ENCODE data around the gene PRRC2B.
"Not testable (repeated sequence)": the region's sequence is repeated elsewhere in the genome, so short reads cannot be mapped to it uniquely, and the experiment has no call there.

The PRRC2B gene

GRCh38 chr9:131434673-131435072 is 40.8 kb downstream of the PRRC2B start:
- DNase-seq (ENCODE audit: low read depth in 2 of 2), result no peak

GRCh38 chr9:131436376-131436775 is 42.5 kb downstream of the PRRC2B start:
- no peak for DNase-seq (ENCODE audit: low read depth in 2 of 2)

DNA sequence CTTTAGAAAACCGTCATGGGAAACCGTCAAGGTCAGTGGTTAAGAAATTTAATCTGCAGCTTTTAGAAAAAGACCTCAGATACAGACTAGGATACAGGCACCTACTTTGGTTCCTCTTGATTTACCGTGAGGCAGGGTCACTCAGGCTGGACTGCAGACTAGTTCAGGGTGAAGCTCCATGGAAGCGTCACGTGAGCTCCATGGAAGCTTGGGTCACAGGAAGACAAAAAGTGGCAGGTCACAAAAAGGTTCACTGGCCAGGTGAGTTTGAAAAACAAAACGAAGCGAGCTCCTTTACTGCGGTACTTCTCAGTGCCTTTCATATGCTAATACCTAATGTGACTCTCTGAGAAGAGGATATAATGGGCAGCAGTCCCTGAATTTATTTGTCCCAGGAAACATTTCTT is 43.0 kb downstream of the PRRC2B start:
- no peak for DNase-seq (ENCODE audit: low read depth in 2 of 2)

- DNase-seq (ENCODE audit: low read depth in 2 of 2), result no peak
Measured at GRCh38 chr9:131438190-131438589, 44.3 kb downstream of the PRRC2B start.

DNA sequence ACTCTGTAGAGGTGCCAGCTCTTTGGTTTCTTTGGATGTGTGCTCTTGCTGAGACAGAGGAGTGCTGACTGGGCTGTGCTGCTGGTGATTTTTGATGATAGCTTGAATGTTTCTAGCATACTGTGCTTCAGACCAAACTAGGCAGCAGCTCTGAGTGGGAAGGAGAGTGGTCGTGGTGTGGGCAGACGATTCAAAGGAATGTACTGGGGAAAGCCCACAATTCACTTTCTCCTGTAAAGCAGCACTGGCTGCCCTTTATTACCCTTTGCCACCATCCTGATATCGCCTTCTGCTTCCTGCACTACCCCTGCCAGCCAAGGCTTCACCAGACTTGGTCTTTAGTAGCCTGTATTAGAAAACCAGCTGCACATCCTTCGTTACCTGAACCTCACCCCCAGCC is 45.3 kb downstream of the PRRC2B start:
- DNase-seq (ENCODE audit: low read depth in 2 of 2), result no peak

DNA sequence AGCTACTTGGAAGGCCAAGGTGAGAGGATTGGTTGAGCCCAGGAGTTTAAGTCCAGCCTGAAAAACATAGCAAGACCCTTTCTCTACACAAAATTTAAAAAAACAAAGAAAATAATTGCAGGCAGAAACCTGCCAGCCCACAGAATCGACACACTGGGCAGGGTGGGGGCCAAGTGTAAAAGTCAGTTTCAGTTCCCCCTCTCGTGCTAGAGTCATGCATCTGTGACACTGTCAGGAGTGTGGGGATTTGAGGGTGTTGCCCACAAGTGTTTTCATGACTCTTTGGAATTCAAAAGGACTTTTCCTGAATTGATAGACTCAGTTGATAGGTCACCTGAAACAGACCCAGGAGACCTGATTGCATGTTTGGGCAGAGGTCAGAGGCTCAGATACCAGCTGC is 47.6 kb downstream of the PRRC2B start:
- DNase-seq (ENCODE audit: low read depth in 2 of 2), result no peak

- DNase-seq (ENCODE audit: low read depth in 2 of 2), result no peak
Measured at GRCh38 chr9:131442351-131442750, 48.5 kb downstream of the PRRC2B start.

DNA sequence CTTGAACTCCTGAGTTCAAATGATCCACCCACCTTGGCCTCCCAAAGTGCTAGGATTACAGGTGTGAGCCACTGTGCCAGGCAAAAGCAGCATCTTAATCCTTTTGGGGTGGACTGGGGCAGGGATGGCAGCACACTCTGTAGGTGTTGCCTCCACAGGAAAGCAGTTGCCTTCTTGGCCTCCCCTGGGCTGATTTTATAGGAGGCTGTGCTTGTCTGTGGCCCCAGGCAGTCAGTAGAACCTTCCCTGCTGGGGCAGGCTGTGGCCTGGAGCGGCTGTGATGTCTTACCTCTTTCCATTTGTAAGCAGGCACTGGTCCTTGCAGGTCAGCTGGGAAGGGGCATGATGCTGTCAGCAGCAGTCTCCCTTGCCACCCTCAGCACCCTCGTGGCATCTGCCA is 49.8 kb downstream of the PRRC2B start:
- no peak for DNase-seq (ENCODE audit: low read depth in 2 of 2)

DNA sequence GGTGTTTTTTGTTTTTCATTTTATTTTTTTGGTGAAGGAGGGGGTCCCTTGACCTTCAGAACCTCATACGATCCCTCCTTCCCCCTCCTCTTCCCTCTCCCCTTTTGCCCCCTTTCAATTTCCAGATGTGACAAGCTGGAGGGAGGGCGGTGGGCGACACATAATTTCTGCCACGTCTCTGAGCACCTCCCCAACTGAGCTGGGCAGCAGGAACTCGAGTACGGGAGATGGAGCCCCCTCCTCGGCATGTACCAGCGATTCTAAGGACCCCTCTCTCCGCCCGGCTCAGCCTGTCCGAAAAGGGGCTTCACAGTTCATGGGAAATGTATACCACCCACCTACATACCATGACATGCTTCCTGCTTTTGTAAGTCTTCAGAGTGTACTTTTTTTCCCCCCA is 52.4 kb downstream of the PRRC2B start:
- no peak for DNase-seq (ENCODE audit: low read depth in 2 of 2)

DNA sequence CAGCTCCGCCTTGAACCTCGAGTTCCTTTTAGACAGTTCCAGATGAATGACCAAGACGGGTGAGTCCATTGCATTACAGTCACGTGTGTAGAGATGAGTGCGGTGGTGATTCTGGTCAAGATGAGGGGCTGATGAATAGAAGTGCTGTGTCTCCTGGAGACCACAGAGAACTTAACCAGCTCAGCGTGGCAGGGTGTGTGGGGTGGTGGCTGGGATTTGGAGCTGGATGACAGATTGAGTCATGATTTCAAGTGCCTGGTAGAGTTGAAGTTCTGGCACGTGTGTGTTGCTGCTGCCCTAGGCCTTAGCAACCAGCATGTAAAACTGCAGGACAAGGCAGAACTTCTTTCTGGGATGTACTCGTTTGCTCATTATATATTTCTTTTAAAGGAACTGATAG is 53.3 kb downstream of the PRRC2B start:
- no peak for DNase-seq (ENCODE audit: low read depth in 2 of 2)

- no peak for DNase-seq (ENCODE audit: low read depth in 2 of 2)
Measured at GRCh38 chr9:131447600-131447999, 53.7 kb downstream of the PRRC2B start.

- DNase-seq (ENCODE audit: low read depth in 2 of 2), result no peak
Measured at GRCh38 chr9:131448818-131449217, 54.9 kb downstream of the PRRC2B start.

DNA sequence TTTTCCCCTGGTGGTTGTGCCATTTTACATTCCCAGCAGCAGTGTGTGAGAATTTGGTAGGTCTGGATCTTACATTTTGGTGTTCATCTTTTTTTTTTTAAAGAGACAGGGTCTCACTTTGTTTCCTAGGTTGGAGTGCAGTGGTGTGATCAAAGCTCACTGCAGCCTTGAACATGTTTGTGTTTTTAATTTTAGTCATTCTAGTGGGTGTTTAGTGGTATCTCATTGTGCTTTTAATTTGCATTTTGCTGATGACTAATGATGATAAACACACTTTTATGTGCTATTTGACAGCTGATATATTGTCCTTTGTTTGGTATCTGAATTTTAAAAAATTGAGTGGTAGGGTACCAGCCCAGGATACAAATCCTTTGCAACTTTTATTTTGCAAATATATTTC is 55.4 kb downstream of the PRRC2B start:
- no peak for DNase-seq (ENCODE audit: low read depth in 2 of 2)

- no peak for DNase-seq (ENCODE audit: low read depth in 2 of 2)
Measured at GRCh38 chr9:131454028-131454427, 60.1 kb downstream of the PRRC2B start.

DNA sequence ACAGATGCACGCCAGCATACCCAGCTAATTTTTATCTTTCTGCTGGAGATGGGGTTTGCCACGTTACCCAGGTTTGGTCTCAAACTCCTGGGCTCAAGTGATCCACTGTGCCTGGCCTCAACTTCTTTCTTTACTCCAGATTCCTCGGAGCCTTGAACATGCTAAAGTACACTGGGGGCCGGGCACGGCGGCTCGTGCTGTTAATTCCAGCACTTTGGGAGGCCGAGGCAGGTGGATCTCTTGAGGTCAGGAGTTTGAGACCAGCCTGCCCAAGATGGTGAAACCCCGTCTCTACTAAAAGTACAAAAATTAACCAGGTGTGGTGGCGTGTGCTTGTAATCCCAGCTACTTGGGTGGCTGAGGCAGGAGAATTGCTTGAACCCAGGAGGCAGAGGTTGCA is 61.8 kb downstream of the PRRC2B start:
- not testable (repeated sequence) for DNase-seq (ENCODE audit: low read depth in 2 of 2)

DNA sequence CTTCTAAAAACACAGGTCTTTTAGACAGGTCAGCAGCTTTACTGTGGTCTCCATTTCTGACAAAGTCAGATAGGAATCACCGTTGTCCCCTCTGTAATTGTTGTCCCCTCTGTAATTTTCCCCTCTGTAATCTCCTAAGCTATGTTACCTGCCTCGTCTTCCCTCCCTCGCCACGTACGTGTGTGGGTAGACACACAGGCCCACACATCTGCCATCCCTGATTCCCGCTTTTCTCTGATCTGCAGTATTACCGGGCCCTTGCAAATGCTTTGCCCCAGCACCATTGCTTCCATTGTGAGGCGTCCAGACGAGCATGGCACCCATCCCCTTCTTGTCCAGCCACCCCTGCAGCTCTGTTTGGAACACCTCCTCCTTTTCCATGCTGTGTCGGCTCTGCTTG is 63.9 kb downstream of the PRRC2B start:
- no peak for DNase-seq (ENCODE audit: low read depth in 2 of 2)

GRCh38 chr9:131459056-131459455 is 65.2 kb downstream of the PRRC2B start:
- no peak for DNase-seq (ENCODE audit: low read depth in 2 of 2)

DNA sequence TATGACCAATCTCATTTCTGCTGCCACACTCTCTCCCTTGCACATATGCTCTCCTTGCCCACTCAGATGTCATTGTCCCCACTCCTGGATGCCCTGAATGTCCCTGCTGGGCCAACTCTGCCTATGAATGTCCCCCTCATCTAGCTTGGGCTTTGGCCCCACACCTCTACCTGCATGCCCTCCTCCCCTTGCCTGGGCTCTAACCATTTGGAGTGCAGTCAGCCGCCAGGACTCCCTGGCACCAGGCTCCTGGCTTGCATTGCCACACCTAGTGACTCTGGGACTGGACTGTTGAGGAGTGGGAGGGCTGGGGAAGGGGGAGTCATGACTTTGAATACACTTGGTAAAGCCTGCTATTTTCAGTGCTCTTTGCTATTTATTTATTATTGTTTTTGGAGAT is 67.3 kb downstream of the PRRC2B start:
- DNase-seq (ENCODE audit: low read depth in 2 of 2), result no peak

- no peak for DNase-seq (ENCODE audit: low read depth in 2 of 2)
Measured at GRCh38 chr9:131464354-131465000, 70.6 kb downstream of the PRRC2B start.

DNA sequence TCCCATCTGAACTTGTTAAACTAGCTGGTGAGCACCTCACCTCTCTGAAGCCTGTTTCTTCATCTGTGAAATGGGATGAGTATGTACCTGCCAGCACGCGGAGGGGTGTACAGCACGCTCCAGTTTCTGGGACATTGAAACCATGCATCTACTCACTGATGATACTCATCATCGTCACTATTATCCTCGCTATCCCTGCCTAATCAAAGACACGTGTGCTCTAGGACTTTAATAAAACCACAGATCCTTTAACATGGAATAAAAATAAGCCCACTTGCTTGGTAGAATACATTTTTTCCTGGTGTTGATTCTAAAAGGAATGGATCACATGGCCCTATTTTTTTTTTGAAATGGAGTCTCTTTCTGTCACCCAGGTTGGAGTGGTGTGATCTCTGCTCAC is 71.5 kb downstream of the PRRC2B start:
- no peak for DNase-seq (ENCODE audit: low read depth in 2 of 2)

- DNase-seq (ENCODE audit: low read depth in 2 of 2), result no peak
Measured at GRCh38 chr9:131467214-131467935, 73.5 kb downstream of the PRRC2B start.

DNA sequence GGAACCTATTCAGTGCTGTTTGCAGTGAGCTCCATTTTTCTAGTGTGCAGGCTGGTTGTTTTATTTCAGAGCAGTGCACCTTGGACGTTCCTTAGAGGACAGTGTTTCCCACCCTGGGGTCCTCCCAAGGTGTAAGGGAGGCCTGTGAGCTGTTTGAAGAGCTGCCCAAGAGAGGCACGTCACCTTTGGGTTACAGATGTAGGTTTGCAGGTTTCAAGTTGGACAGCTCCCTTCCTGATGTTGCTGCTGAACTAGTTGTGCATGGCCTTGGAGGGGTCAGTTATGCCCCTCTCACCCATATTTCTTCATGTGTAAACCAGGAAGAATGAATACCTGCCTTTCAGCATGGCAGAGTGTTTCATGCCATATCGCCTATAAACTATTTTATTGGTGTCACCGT is 74.1 kb downstream of the PRRC2B start:
- DNase-seq (ENCODE audit: low read depth in 2 of 2), result no peak

DNA sequence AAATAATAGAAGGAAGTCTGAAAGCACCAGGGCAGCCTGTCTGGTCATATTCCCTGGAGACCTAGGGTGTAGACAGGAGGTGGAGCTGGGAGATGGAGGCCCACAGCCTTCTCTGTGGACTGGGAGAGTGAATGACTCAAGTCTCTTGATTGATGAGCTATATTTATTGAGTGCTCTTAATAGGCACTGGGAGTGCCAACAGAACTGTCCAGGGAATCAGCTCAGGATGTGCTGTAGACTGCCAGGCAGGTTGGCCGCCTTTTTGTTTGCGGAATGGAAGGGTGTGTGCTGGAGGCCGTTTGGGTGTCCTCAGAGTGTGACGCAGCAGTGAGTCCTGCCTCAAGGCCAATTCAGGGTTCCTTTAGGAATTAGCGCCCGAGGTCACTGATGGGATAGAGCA is 75.5 kb downstream of the PRRC2B start:
- no peak for DNase-seq (ENCODE audit: low read depth in 2 of 2)

DNA sequence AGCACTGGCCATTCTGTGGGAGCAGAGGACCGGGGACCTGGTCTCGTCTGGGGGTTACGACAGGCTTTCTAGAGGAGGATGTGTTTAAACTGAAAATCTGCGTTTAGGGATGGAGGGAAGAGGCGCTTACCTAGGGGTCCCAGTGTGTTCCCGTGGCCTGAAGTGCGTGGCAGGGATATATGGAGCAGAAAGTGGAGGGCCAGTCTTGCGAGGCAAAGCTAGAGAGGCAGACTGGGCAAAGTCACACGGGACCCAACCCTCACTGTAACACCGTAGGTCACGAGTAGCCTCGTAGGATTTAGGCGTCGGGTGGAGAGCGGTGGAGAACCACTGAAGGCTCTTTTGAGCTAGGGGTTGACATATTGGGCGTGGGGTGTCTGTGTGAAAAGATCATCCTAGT is 76.1 kb downstream of the PRRC2B start:
- no peak for DNase-seq (ENCODE audit: low read depth in 2 of 2)

Data from stimulated activated CD8-positive, alpha-beta memory T cell treated with anti-CD3 and anti-CD28 coated beads, Interleukin-7, amount 100 ng/mL, for 1 hour (primary cell).